Osteoblast (primary cell): ENCODE data around the gene CHRNA4. TPM values are rescaled to one million over a fixed set of nuclear protein-coding genes. Genes with fewer than 3 reads are reported as not detected.

ENCODE experiments used
- DNase-seq: peaks from one replicate; pipeline ENCODE4 v3.0.0; 2011; ENCODE audit warnings: low spot score, mixed read lengths; ENCODE audit not compliant: insufficient read length; ENCODE audit errors: missing footprints
- H2AFZ ChIP-seq: 2 replicates; pipeline ENCODE4 v1.6.0; 2011; ENCODE audit warnings: mild to moderate bottlenecking, low read length
- H3K27ac ChIP-seq: 2 replicates; pipeline ENCODE4 v1.5.1; 2011; ENCODE audit warnings: mild to moderate bottlenecking, low read depth, low read length, moderate library complexity
- H3K27me3 ChIP-seq: 2 replicates; pipeline ENCODE4 v1.6.0; 2012; ENCODE audit warnings: mild to moderate bottlenecking, control low read depth, inconsistent platforms, low read length, moderate library complexity; ENCODE audit not compliant: insufficient read depth
- H3K36me3 ChIP-seq: 2 replicates; pipeline ENCODE4 v1.5.1; 2011; ENCODE audit warnings: mild to moderate bottlenecking, low read length, control low read depth, moderate library complexity; ENCODE audit not compliant: insufficient read depth
- H3K4me1 ChIP-seq: 2 replicates; pipeline ENCODE4 v1.5.1; 2011; ENCODE audit warnings: mild to moderate bottlenecking, low read length, control low read depth, moderate library complexity; ENCODE audit not compliant: insufficient read depth
- H3K4me2 ChIP-seq: 2 replicates; pipeline ENCODE4 v1.6.0; 2011; ENCODE audit warnings: mild to moderate bottlenecking, low read length; ENCODE audit not compliant: insufficient read depth
- H3K4me3 ChIP-seq: fragments of 200-600 bp; sonication (generic); 3 replicates; pipeline ENCODE4 v1.5.1; 2012; ENCODE audit warnings: mild to moderate bottlenecking, low read length, inconsistent platforms; ENCODE audit not compliant: insufficient read depth
- H3K79me2 ChIP-seq: 2 replicates; pipeline ENCODE4 v1.6.0; 2012; ENCODE audit warnings: mild to moderate bottlenecking, low read length, control low read depth, inconsistent platforms; ENCODE audit not compliant: insufficient read depth
- H3K9me3 ChIP-seq: 2 replicates; pipeline ENCODE4 v1.5.1; 2011; ENCODE audit warnings: low read depth, low read length, control low read depth
- H4K20me1 ChIP-seq: 2 replicates; pipeline ENCODE4 v1.6.0; 2012; ENCODE audit warnings: mild to moderate bottlenecking, low read length, control low read depth; ENCODE audit not compliant: insufficient read depth
- CTCF ChIP-seq: IDR thresholded peaks from 2 replicates; pipeline ENCODE4 v1.5.1; 2011; ENCODE audit warnings: mild to moderate bottlenecking, low read depth, low read length, moderate library complexity; ENCODE audit errors: extremely low read depth
- total RNA-seq: library from RNA; depleted of rRNA; stranded (reverse); fragments of >200 nt; gene quantifications from 2 replicates; pipeline ENCODE4 v1.2.3, GENCODE V29; 2012

Gene CHRNA4
- total RNA-seq, 1 donor, result not detected

DNA sequence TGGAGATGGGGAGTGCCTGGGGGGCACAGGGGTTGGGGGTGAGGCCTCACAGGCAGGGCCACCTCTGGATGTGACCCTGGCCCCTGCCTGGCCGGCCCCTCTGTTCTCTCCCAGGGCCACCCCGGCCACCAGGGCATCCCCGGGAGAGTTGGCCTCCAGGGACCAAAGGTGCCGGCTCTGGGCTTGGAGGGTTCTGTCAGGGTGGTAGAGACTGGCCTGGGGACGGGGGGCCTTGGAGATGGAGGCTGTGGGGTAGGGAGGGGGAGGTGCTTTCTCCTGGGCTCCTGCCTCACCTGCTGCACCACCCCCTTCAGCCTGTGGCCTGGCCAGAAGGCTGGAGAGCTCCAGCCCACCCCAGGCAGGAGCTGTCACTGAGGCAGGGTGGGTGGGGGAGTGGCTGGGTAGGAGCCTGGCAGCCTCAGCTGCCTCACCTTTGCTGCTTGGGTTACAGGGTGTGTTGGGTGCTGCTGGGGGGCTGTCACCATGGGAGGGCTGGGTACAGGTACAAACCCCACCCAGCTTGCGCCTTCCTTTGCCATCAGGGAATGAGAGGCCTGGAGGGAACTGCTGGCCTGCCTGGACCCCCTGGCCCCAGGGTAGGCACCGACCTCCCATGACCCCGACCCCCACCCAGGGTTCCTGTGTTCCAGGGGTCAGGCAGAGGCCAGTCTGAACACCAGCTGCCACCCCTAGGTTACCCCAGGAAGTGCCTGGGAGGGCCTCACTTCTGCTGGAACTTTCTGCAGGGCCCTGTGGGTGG, 35.4 kb downstream of the CHRNA4 start:
- no peak for TF ChIP-seq CTCF
- no peak overlapping the region for H3K4me3 ChIP-seq
- no peak overlapping the region for H3K4me2 ChIP-seq
- H4K20me1 ChIP-seq, result no peaks in the 10 kb centered on the region
- H3K9me3 ChIP-seq, result no peaks in the 10 kb centered on the region
- H3K79me2 ChIP-seq, result no peaks in the 10 kb centered on the region
- H3K27me3 ChIP-seq, result peaks cover 9% of the 10 kb centered on the region
- DNase-seq, result no peak
- no peak overlapping the region for H3K27ac ChIP-seq
- H3K4me1 ChIP-seq, result no peaks in the 10 kb centered on the region
- H2AFZ ChIP-seq, result no peak overlapping the region
- H3K36me3 ChIP-seq, result no peaks in the 10 kb centered on the region

DNA sequence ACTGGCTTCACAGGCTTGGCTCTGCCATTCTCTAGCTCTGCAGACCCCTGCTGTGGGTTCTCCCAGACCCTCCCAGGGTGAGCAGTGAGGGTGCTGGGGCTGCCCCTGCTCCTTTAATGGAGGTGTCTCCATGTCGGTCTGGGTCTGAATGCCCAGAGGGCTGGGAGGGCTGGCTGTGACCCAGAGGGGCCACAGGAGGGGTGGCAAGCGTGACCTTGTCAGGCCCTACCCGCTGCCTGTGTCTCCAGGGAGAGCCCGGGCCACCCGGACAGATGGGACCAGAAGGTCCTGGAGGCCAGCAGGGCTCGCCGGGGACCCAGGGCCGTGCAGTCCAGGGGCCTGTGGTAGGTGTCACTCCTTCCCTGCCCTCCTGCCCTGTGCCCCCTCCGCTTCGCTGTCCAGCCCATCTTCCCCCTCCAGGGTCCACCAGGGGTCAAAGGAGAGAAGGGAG, 36.1 kb downstream of the CHRNA4 start:
- Histone ChIP-seq H3K4me2 (no peak overlapping the region), H3K36me3 (no peaks in the 10 kb centered on the region), H3K4me3 (no peak overlapping the region), H3K4me1 (no peaks in the 10 kb centered on the region), H3K27ac (no peak overlapping the region), H3K79me2 (no peaks in the 10 kb centered on the region), H2AFZ (no peak overlapping the region), H3K9me3 (no peaks in the 10 kb centered on the region), H3K27me3 (peaks cover 9% of the 10 kb centered on the region), H4K20me1 (no peaks in the 10 kb centered on the region)
- TF ChIP-seq CTCF, result no peak
- no peak for DNase-seq

DNA sequence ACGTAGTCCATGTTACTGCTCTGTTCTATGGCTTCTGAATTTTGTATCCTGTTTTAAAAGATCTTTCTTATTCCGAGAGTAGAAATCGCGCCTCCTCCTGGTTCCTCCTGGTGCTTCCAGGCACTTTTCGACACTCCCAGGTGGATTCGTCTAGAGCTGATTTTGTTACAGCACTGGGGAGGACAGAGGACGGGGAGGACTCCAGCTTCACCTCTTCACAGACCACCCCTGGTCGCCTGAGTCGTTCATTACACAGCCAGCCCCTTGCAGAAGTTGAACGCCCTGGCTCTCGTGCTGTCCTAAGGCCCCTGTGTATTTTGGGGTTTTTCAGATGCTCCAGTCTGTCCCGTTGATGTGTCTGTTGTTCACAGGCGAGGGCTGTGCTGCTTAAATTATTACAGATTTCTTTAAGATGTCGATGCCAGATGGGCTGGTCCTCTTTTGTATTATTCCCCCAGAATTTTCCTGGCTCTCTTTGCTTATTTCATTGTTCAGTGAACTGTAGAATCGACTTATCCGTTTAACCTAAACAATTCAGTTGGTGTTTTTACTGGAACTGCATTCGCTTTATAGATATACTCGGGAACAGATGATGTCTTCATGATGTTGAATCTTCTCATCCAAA, 37.7 kb downstream of the CHRNA4 start:
- no peak for DNase-seq
- no peak overlapping the region for H3K4me3 ChIP-seq

More for the DNA sequence above, 37.7 kb downstream of the CHRNA4 start:
- no peaks in the 10 kb centered on the region for H4K20me1 ChIP-seq
- H3K4me2 ChIP-seq, result no peak overlapping the region
- no peaks in the 10 kb centered on the region for H3K4me1 ChIP-seq
- no peaks in the 10 kb centered on the region for H3K36me3 ChIP-seq
- H3K9me3 ChIP-seq, result no peaks in the 10 kb centered on the region
- peaks cover 9% of the 10 kb centered on the region for H3K27me3 ChIP-seq
- no peaks in the 10 kb centered on the region for H3K79me2 ChIP-seq
- no peak overlapping the region for H3K27ac ChIP-seq
- peak; percentile 12 for TF ChIP-seq CTCF
- no peak overlapping the region for H2AFZ ChIP-seq
